Muscle of back (tissue), 10 donors: ENCODE data around the gene KIAA0040. TPM values are rescaled to one million over a fixed set of nuclear protein-coding genes. Genes with fewer than 3 reads are reported as not detected.

Experiments used
- polyA plus RNA-seq, 10 donors: library from polyadenylated mRNA; unstranded; fragments of 120-200 nt; gene quantifications; one replicate each; pipeline ENCODE4 v1.2.1, GENCODE V29; 2013; ENCODE audit not compliant: insufficient read length in 10 of 10

KIAA0040 gene
- polyA plus RNA-seq, 10 donors, result 11.6 to 21.5 (median 15.8) TPM

Other genes with a start within 250 kb of the KIAA0040 start
- 100 to 1,000 TPM in 7 of 10 donors, 10 to 100 TPM in 3; 87.7 to 112 (median 104) TPM for gene CACYBP, start 192.8 kb downstream of the KIAA0040 start, polyA plus RNA-seq
- 10 to 100 TPM; 23.9 to 30.8 (median 25.7) TPM for gene MRPS14, start 169.4 kb downstream of the KIAA0040 start, polyA plus RNA-seq
- 1 to 10 TPM; 3.1 to 6.3 (median 5.1) TPM for gene TNN, start 124.9 kb downstream of the KIAA0040 start, polyA plus RNA-seq